HCT116 (cell line): ENCODE measurements around the gene NDUFB10. TPM values are rescaled to one million over a fixed set of nuclear protein-coding genes. Genes with fewer than 3 reads are reported as not detected.

Experiments used
- ATAC-seq: fragments of 200-7000 bp; cut with Tn5 transposase; 2 replicates; pipeline ENCODE4 v1.9.1; 2020; ENCODE audit warnings: mild to moderate bottlenecking, moderate library complexity
- BruUV-seq: library from RNA; stranded (reverse); fragments of 400-500 nt; replicated peaks from 2 replicates; lab custom pipeline; 2021; lab: Mats Ljungman, UMichigan
- CTCF ChIA-PET: fragments of 300-600 bp; sonication (Branson Sonifier 250); formaldehyde crosslinking; loops from one replicate; lab custom pipeline; 2021; ENCODE audit warnings: antibody characterized with exemption; lab: Charles Lee
- POLR2A ChIA-PET: fragments of 300-600, 350-600 bp; sonication (Branson Sonifier 250); formaldehyde crosslinking; loops from one replicate; lab custom pipeline; 2021; ENCODE audit warnings: antibody characterized with exemption; lab: Charles Lee
- RAD21 ChIA-PET, 2 experiments: fragments of 300-600 bp; sonication (Branson Sonifier 250); formaldehyde crosslinking; loops; one replicate each; lab custom pipeline; 2023; ENCODE audit warnings: low total read pairs in 2 of 2; ENCODE audit not compliant: uncharacterized antibody in 2 of 2, unreplicated experiment in 2 of 2, low non-redundant PET in 1 of 2; lab: Charles Lee
- DNase-seq: peaks from one replicate; pipeline ENCODE4 v3.0.0-alpha.2; 2010; ENCODE audit warnings: low read depth, low spot score
- H2AFZ ChIP-seq: fragments of 200-600 bp; shearing (Covaris generic), sonication (generic); 2 replicates; pipeline ENCODE4 v1.6.1; 2017; ENCODE audit warnings: low read depth, mixed run types, mixed read lengths, antibody characterized with exemption, low read length; ENCODE audit not compliant: poor library complexity, severe bottlenecking
- H3K27ac ChIP-seq: 2 replicates; pipeline ENCODE4 v1.5.1; 2012; ENCODE audit warnings: low read depth, low read length
- H3K27me3 ChIP-seq: fragments of 200-600 bp; sonication (generic); 2 replicates; pipeline ENCODE4 v1.6.1; 2016; ENCODE audit warnings: mixed run types, low read length, mixed read lengths; ENCODE audit not compliant: insufficient read depth
- H3K36me3 ChIP-seq, 2 experiments: fragments of 200-500 bp in 1 of 2; fragments of 200-600 bp in 1 of 2; sonication (Bioruptor generic) in 1 of 2; sonication (generic) in 1 of 2; 2 replicates each; pipeline versions ENCODE4 v1.5.1 to v1.6.1; 2014 to 2016; ENCODE audit warnings: low read length in 2 of 2, inconsistent platforms in 1 of 2, mixed read lengths in 1 of 2, mixed run types in 1 of 2; ENCODE audit not compliant: insufficient read depth in 2 of 2, control insufficient read depth in 1 of 2
- H3K4me1 ChIP-seq, 2 experiments: fragments of 200-600 bp in 1 of 2; sonication (generic) in 1 of 2; 2 replicates each; pipeline versions ENCODE4 v1.5.1 to v1.6.1; 2012 to 2017; ENCODE audit warnings: low read length in 2 of 2, inconsistent platforms in 1 of 2, mild to moderate bottlenecking in 1 of 2, mixed read lengths in 1 of 2, mixed run types in 1 of 2, moderate library complexity in 1 of 2; ENCODE audit not compliant: insufficient read depth in 2 of 2, control insufficient read depth in 1 of 2
- H3K4me2 ChIP-seq: fragments of 200-600 bp; sonication (generic); 2 replicates; pipeline ENCODE4 v1.6.1; 2017; ENCODE audit warnings: mixed run types, low read length, mixed read lengths
- H3K4me3 ChIP-seq, 2 experiments: fragments of 200-600 bp in 1 of 2; sonication (generic) in 1 of 2; replicated peaks in 1 of 2; 2 replicates each; pipeline ENCODE4 v1.5.1; 2011 to 2016; ENCODE audit warnings: low read length in 2 of 2, control low read depth in 1 of 2, low read depth in 1 of 2, mild to moderate bottlenecking in 1 of 2, mixed read lengths in 1 of 2, mixed run types in 1 of 2
- H3K79me2 ChIP-seq: fragments of 200-600 bp; sonication (generic); 2 replicates; pipeline ENCODE4 v1.6.1; 2017; ENCODE audit warnings: mild to moderate bottlenecking, mixed run types, low read length, moderate library complexity, mixed read lengths; ENCODE audit not compliant: insufficient read depth
- H3K9ac ChIP-seq: fragments of 200-600 bp; sonication (generic); 2 replicates; pipeline ENCODE4 v1.6.1; 2016; ENCODE audit warnings: low read length, mixed read lengths
- H3K9me2 ChIP-seq: fragments of 200-600 bp; sonication (generic), shearing (Covaris generic); 2 replicates; pipeline ENCODE4 v1.6.1; 2017; ENCODE audit warnings: mixed run types, mild to moderate bottlenecking, moderate library complexity; ENCODE audit not compliant: insufficient read depth
- H3K9me3 ChIP-seq, 2 experiments: fragments of 200-500 bp in 1 of 2; fragments of 200-600 bp in 1 of 2; sonication (Bioruptor generic) in 1 of 2; sonication (generic) in 1 of 2; 2 replicates each; pipeline ENCODE4 v1.6.1; 2014 to 2017; ENCODE audit warnings: low read length in 2 of 2, mixed read lengths in 2 of 2, inconsistent platforms in 1 of 2, low read depth in 1 of 2, mild to moderate bottlenecking in 1 of 2, mixed run types in 1 of 2, moderate library complexity in 1 of 2; ENCODE audit not compliant: control insufficient read depth in 1 of 2, insufficient read depth in 1 of 2
- H4K20me1 ChIP-seq: fragments of 200-600 bp; sonication (generic), shearing (Covaris generic); 2 replicates; pipeline ENCODE4 v1.6.1; 2017; ENCODE audit warnings: mixed run types, mild to moderate bottlenecking, moderate library complexity; ENCODE audit not compliant: insufficient read depth
- CBX3 ChIP-seq: IDR thresholded peaks from 2 replicates; pipeline ENCODE4 v1.6.1; 2012; ENCODE audit warnings: low read depth
- CEBPB ChIP-seq: IDR thresholded peaks from 2 replicates; pipeline ENCODE4 v1.6.1; 2012; ENCODE audit warnings: low read depth
- EGR1 ChIP-seq: IDR thresholded peaks from 2 replicates; pipeline ENCODE4 v1.6.1; 2012; ENCODE audit warnings: low read depth
- JUND ChIP-seq: IDR thresholded peaks from 2 replicates; pipeline ENCODE4 v1.6.1; 2012
- POLR2AphosphoS5 ChIP-seq: IDR thresholded peaks from 2 replicates; pipeline ENCODE4 v1.6.1; 2011; ENCODE audit warnings: mild to moderate bottlenecking, low read depth, low read length, moderate library complexity
- RAD21 ChIP-seq: IDR thresholded peaks from 2 replicates; pipeline ENCODE4 v1.6.1; 2012; ENCODE audit warnings: low read depth, mild to moderate bottlenecking
- SIN3A ChIP-seq: IDR thresholded peaks from 2 replicates; pipeline ENCODE4 v1.6.1; 2012; ENCODE audit warnings: low read depth
- SP1 ChIP-seq: IDR thresholded peaks from 2 replicates; pipeline ENCODE4 v1.6.1; 2012; ENCODE audit warnings: low read depth
- SRF ChIP-seq: IDR thresholded peaks from 2 replicates; pipeline ENCODE4 v1.6.1; 2012; ENCODE audit warnings: low read depth
- intact Hi-C: fragments of 100-400 bp; cut with micrococcal nuclease; formaldehyde crosslinking; loops from 2 replicates; pipeline ENCODE4 v1.10.0; 2022
- total RNA-seq: library from RNA; stranded (reverse); gene quantifications from one replicate; pipeline ENCODE4 v1.2.1, GENCODE V29; 2021; ENCODE audit not compliant: unreplicated experiment
- TF ChIP-seq, protein P1 (sequence below): IDR thresholded peaks from 2 replicates; pipeline ENCODE4 v1.6.1; 2012

The NDUFB10 gene
- total RNA-seq, 1 experiment from 2014 or later, result 273 TPM

GRCh38 chr16:2008009-2008526 is 48.7 kb downstream of the NDUFB10 start:
- no peaks in the 10 kb centered on the region for H3K9me3 ChIP-seq
- DNase-seq (no peak), ATAC-seq (no peak)
- H3K9me2 ChIP-seq, result no peaks in the 10 kb centered on the region
- peaks cover 28 to 62% of the 10 kb centered on the region in 2 experiments for H3K4me1 ChIP-seq
- H3K27ac ChIP-seq, result peak overlapping the region; percentile 92
- no peak for TF ChIP-seq POLR2AphosphoS5
- TF ChIP-seq CBX3, result no peak
- TF ChIP-seq SIN3A, result no peak
- TF ChIP-seq SRF, result no peak
- no peak for TF ChIP-seq CEBPB
- TF ChIP-seq, protein P1, sequence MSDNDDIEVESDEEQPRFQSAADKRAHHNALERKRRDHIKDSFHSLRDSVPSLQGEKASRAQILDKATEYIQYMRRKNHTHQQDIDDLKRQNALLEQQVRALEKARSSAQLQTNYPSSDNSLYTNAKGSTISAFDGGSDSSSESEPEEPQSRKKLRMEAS, result no peak
- no peak for TF ChIP-seq JUND
- TF ChIP-seq EGR1, result no peak
- no peak for TF ChIP-seq RAD21
- H3K9ac ChIP-seq, result peak overlapping the region; percentile 97
- H2AFZ ChIP-seq, result no peak overlapping the region
- H3K4me2 ChIP-seq, result peak overlapping the region; percentile 92
- H3K27me3 ChIP-seq, result no peaks in the 10 kb centered on the region
- TSS peak; percentile 81 for BruUV-seq
- ChIA-PET RAD21 (interaction anchor here in 1 of 2 experiments (0.6 kb wide), 1 partner anchor 51 kb away, joined by 4 read pairs; no protein-coding TSS in a partner anchor), POLR2A (interaction anchor here (0.6 to 1.4 kb wide), 3 partner anchors 10 to 147 kb away, joined by 3 read pairs; partner anchors contain the start of genes NPW and TRAF7), CTCF (interaction anchor here (1.2 kb wide), 1 partner anchor 132 kb away, joined by 5 read pairs; no protein-coding TSS in a partner anchor)
- peaks cover 0 to 12% of the 10 kb centered on the region in 2 experiments; a peak in 2 of 4 replicates for H3K36me3 ChIP-seq
- intact Hi-C loops, result no loop called here
- peaks cover 9% of the 10 kb centered on the region; the same call in 1 of the 2 replicates for H4K20me1 ChIP-seq
- H3K79me2 ChIP-seq, result peaks cover 72% of the 10 kb centered on the region
- peak overlapping the region; percentile 79 to 87 for H3K4me3 ChIP-seq

- intact Hi-C loops, result no loop called here
- POLR2A ChIA-PET, result interaction anchor here (1.0 to 1.4 kb wide), 2 partner anchors 11 kb away, joined by 3 read pairs; partner anchors contain the start of gene NPW
- Histone ChIP-seq H3K79me2 (peaks cover 65% of the 10 kb centered on the region), H3K4me3 (peak overlapping the region; percentile 79 to 87), H3K4me1 (peaks cover 28 to 58% of the 10 kb centered on the region in 2 experiments)
- CTCF ChIA-PET, result interaction anchor here (1.2 kb wide), 1 partner anchor 132 kb away, joined by 5 read pairs; no protein-coding TSS in a partner anchor
- DNase-seq, result no peak
- no TSS peak for BruUV-seq
- TF ChIP-seq SP1, result no peak
- TF ChIP-seq, protein P1, result peak; percentile 42
- TF ChIP-seq, all 23 proteins: peak for 1
- Histone ChIP-seq H2AFZ (no peak overlapping the region), H3K9ac (peak overlapping the region; percentile 97), H3K9me2 (no peaks in the 10 kb centered on the region), H3K27me3 (no peaks in the 10 kb centered on the region), H3K9me3 (no peaks in the 10 kb centered on the region), H3K36me3 (0 out of 4 replicates have a peak, but pooled peaks cover 0 to 7% of the 10 kb centered on the region in 2 experiments), H4K20me1 (peaks cover 9% of the 10 kb centered on the region; the same call in 1 of the 2 replicates), H3K4me2 (peak overlapping the region; percentile 92), H3K27ac (peak overlapping the region; percentile 92)
- RAD21 ChIA-PET, result interaction anchor here in 1 of 2 experiments (0.6 kb wide), 1 partner anchor 51 kb away, joined by 4 read pairs; no protein-coding TSS in a partner anchor
- no peak for ATAC-seq
Observed at GRCh38 chr16:2008631-2009163, 49.4 kb downstream of the NDUFB10 start.
